ENCODE measurements around the gene SSUH2.
"Not testable (repeated sequence)": the region's sequence is repeated elsewhere in the genome, so short reads cannot be mapped to it uniquely, and the experiment has no call there.

The SSUH2 gene, protein sequence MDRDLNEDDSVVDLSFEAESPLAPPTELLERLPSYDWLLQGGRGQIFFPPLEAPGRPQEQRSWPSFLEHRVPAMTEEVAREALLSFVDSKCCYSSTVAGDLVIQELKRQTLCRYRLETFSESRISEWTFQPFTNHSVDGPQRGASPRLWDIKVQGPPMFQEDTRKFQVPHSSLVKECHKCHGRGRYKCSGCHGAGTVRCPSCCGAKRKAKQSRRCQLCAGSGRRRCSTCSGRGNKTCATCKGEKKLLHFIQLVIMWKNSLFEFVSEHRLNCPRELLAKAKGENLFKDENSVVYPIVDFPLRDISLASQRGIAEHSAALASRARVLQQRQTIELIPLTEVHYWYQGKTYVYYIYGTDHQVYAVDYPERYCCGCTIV

DNA sequence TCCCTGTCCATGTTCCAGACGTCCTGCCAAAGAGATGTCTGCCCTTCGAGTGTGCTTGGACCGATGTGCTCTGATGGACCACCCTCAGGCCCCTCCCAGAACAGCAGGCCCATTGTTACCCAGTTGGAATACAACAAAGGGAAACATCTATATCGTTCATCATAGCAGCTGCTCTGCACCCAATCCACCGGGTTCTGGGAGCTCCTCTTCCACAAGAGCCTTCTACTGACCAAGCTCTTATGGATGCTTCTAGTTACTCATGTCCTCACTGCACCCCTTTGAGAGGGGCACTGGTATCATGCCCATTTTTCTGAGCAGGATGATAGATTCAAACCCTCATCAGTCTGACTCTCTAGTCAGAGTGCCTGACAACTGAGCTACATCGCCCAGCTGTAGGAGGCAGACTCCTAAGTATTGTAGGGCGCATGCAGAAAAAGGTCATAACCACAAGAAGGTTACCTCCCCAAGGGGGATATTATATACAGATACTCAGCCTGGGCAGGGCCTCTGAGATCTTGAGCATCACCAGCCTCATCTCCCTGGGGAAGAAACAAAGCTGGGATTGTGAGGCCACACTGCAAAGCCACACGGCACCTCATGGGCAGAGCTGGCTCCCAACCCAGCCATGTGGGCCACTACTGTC, at the start of gene SSUH2:
TSS of gene SSUH2 (minus strand) at position 51 of the 643 bp plus-strand sequence. CDS start at position 11, 40 bp downstream.
- DNase-seq = no peak

DNA sequence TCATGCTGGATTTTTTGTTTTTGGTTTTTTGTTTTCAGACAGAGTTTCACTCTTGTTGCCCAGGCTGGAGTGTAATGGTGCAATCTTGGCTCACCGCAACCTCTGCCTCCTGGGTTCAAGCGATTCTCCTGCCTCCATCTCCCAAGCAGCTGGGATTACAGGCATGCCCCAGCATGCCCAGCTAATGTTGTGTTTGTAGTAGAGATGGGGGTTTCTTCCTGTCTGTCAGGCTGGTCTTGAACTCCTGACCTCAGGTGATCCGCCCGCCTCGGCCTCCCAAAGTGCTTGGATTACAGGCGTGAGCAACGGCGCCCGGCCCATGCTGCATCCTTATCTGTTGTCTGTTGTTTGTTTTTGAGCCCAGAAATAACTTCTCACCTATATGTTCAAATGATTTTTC, 46.7 kb upstream of the SSUH2 start:
- DNase-seq = not testable (repeated sequence)

DNA sequence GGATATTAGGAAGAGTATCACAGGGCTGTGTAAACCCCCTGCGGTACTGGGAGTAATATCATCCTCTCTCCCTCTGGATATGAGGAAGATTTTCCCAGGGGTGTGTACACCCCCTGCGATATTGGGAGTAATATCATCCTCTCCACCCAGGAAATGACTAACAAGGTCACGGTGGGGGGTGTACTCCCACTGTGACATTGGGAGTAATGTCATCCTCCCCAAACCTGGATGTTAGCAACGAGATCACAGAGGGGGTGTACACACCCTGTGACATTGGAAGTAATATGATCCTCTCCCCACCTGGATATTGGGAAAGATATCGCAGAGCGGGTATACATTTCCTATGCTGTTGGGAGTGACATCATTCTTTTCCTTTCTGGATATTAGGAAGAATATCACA, 40.4 kb upstream of the SSUH2 start:
- not testable (repeated sequence) for DNase-seq

DNA sequence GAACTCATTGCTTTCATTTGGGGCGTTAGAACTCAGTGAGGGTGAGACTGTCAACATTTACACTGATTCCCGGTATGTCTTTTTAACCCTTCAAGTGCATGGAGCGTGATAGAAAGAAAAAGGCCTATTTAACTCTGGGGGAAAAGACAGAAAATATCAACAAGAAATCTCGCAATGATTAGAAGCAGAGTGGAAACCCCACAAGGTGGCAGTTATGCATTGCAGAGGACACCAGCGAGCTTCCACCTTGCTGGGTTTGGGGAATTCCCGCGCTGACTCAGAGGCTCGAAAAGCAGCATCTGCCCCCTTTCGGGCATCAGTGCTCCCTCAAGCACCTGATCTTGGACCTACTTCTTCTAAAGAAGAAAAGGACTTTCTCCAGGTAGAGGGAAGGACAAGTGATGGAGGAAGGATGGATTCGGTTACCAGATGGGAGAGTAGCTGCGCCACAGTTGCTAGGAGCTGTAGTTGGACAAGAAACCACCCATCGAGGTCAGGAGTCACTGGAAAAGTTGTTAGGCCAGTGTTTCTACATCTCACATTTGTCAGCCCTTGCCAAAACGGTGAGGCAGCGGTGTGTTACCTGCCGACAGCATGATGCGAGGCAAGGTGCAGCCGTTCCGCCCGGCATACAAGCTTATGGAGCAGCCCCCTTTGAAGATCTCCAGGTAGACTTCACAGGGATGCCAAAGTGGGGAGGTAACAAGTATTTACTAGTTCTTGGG, 38.4 kb upstream of the SSUH2 start:
- DNase-seq = not testable (repeated sequence)

DNA sequence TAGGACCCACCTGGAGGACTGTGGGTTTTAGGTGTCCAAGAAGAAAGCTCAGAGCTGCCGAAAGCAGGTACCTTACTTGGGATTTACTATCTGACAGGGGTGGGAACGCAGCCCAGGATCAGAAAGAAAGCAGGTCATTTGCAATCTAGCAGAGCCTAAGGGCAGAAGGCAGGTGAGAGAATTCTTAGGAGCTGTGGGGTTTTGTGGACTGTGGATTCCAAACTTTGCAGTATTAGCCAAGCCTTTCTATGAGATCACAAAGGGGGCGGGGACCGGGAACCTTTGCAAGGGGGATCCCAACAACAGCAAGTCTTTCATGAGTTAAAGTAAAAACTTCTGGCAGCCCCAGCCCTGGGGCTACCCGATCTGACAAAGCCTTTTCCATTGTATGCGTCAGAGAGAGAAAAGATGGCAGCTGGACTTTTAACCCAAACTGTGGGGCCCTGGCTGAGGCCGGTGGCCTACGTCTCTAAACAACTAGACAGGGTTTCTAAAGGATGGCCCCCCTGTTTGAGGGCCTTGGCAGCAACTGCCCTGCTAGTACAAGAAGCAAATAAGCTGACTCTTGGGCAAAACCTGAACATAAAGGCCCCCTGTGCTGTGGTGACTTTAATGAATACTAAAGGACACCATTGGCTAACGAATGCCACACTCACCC, 37.4 kb upstream of the SSUH2 start:
- DNase-seq = peak in 1 of 3 donors; percentile 33

DNA sequence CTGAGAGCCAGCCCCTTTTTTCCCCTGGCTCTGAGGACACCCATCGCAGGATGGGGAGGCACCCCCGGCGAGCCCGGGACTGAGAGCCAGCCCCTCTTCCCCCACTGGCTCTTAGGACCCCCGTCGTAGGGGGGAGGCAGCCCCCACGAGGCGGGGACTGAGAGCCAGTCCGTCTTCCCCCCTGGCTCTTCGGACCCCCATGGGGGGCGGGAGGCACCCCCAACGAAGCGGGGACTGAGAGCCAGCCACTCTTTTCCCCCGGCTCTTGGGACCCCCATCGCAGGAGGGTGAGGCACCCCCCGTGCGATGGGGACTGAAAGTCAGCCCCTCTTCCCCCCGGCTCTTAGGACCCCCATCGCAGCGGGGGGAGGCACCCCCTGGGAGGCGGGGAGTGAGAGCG, 36.8 kb upstream of the SSUH2 start:
- no peak for DNase-seq

- DNase-seq = peak in 1 of 3 donors; percentile 11
Observed at GRCh38 chr3:8679817-8680553, 35.4 kb upstream of the SSUH2 start.

GRCh38 chr3:8678751-8679150, 34.2 kb upstream of the SSUH2 start:
- no peak for DNase-seq

- DNase-seq = not testable (repeated sequence)
Observed at GRCh38 chr3:8677258-8677657, 32.7 kb upstream of the SSUH2 start.

GRCh38 chr3:8675591-8675990, 31.0 kb upstream of the SSUH2 start:
- DNase-seq = not testable (repeated sequence)

DNA sequence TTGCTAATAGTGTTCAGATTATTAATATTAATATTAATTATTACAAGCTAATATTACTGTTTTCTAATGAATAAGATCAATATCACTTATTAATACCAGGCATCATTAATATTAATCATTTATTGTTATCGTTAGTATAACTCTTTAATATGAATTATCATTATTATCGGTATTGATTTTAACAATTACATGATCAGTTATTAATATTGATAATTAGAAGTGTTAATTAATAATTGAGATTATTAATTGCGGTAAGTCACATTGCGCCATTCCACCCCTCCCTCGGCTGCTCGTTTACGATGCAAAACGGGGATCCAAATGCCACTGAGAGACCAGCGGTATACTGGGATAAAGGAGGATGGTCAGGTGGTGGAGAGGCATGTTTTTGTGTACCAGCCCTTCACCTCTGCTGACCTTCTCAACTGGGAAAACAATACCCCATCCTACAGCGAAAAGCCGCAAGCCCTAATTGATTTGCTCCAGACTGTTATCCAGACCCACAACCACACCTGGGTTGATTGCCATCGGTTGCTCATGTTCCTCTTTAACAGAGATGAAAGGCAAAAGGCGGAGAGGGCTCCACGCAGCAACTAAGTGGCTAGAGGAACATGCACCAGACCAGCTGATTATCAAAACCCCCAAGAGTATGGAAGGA, 28.6 kb upstream of the SSUH2 start:
- no peak for DNase-seq

- no peak for DNase-seq
Observed at GRCh38 chr3:8669019-8669418, 24.4 kb upstream of the SSUH2 start.

- DNase-seq = peak in 1 of 3 donors; percentile 14
Observed at GRCh38 chr3:8668216-8668615, 23.6 kb upstream of the SSUH2 start.

DNA sequence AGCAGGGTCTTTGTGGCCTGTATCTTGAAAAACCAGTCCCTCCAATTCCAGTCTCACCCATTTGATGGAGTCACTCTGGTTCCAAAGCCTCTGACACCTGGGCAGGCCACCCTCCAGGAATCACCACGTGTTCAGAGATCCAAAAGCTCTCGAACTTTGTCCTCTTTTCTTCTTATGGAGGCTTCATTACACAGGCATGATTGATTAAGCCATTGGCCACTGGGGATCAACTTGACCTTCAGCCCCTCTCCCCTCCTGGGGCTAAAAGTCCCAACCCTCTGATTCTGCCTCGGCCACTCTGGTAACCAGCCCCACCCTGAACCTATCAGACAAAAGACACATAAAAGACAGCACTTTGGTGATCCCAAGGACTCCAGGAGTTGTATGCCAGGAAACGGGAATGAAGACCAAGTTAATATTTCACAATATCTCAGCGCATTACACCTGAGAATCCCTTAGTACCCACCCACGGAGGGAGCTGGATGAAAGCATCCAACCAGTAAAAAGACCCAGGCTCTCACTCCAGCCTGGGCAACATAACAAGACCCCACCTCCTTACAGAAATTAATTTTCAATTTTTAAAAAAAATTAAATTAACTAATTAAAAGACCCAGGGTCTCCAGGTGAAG, 23.0 kb upstream of the SSUH2 start:
- no peak for DNase-seq

GRCh38 chr3:8665407-8665896, 20.9 kb upstream of the SSUH2 start:
- peak; percentile 21 to 42 (median 27) for DNase-seq

DNA sequence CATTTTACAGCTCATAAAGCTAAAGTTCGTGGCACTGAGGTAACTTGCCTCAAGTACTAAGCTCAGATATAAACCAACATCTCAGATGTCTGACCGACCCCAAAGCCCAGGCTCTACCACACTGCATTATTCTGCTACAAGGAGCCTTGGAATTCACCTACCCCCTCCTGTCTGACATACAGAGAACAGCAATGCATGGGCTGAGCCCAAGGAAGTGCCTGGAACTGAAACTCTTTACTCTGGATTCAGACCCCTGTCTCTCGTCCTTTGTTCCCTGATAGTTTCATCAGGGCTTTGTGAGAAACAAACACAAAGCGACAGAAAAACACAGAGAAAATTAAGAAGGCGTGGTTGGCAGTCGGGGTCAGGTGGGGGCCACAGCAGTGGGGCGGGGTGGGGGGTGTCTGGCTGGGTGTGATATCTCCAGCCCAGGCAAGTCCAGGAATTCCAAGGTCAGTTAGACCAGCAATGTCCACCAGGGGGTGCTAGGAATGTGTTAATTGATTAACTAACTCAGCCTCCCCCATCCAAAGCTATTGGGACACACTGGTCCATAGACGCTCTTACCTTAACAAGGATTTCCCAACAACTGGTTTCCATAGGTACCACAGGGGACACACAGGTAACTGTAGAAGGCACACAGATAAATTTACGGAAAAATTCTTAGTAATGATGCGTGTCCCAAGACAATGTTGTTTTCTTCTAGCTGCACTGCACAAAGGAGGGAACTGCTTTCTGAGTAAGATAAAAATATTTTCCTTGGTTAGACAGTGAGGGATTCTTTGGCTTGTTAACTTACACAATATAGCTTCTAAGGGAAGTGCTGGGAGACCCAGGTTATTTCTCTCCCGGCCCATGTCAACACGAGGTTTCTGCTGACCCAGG, 18.8 kb upstream of the SSUH2 start:
- DNase-seq = peak; percentile 77 to 85 (median 82)

- DNase-seq = no peak
Observed at GRCh38 chr3:8662594-8662993, 18.0 kb upstream of the SSUH2 start.

DNA sequence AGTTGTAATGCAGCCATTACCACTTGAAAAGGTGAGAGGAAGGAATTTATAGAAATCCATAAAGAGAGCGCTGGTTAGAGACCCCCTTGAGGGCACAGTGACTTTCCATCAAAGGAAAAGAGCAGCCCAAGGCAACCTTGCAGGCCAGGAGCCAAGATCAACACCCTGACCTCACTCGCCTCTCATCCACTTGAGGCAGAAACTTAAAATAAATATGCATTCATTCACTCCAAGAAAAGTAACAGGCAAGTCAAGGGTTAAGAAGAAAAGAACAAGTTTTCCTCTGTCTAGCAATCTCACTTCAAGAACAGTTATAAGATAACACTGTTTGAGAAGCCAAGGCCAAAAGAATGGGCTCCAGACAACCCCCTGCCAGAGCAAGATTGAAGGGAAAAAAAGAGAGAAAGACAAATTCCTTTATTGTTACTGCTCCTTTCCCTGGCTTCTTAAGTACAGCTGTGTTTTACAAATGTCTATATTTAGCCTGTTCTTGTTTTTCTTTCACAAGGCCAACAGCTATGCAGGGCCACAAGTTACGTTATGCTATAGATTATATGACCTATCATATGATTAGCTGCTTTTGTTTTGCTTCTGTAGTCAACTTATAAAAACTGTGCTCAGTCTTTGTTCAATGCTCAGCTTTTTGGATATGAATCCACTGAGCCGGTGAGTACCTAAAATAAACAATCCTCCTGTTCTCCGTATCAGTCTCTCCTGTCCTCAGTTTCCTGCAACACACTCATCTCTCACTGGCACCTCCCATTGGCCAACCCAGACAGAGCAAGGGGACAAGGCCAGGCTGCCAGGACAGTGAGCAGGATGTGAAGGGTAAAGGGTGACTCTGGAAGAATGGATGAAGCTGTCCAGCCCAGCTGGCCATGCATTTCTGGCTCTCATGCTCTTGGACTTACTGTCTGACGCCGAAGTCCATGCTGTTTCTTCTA, 15.8 kb upstream of the SSUH2 start:
- no peak for DNase-seq

DNA sequence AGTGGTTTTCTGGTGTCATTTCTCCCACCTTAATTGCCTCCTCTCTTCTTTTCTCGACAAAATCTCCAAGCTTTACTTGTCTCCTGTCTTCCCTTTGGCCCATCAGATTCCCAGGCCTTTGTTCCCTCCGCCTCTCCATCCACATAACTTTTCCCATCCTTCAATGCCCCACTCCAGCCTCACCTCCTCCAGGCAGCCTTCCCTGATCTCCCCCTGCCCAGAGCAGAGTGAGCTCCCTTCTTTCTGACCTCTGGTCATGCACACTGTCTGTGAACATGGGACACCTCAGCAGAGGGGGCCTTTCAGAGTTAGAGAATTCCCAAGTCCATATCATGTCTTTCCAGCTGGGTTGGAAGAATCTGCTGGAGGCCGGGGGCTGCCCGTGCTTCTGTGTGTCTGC, 14.6 kb upstream of the SSUH2 start:
- no peak for DNase-seq
